Parathyroid adenoma (tissue), 2 donors: ENCODE measurements around the gene CLRN3.

Source experiments
- H2AFZ ChIP-seq: fragments of 300-600 bp; sonication (generic); one replicate; pipeline ENCODE4 v1.7.0; 2017; ENCODE audit warnings: antibody characterized with exemption, mild to moderate bottlenecking
- H3K27ac ChIP-seq: fragments of 300-600 bp; sonication (generic); one replicate; pipeline ENCODE4 v1.7.0; 2017
- H3K27me3 ChIP-seq: fragments of 300-600 bp; sonication (generic); one replicate; pipeline ENCODE4 v1.7.0; 2017; ENCODE audit warnings: low read length; ENCODE audit not compliant: control insufficient read depth, insufficient read depth
- H3K36me3 ChIP-seq: fragments of 300-600 bp; sonication (generic); one replicate; pipeline ENCODE4 v1.7.0; 2017; ENCODE audit warnings: low read length; ENCODE audit not compliant: control insufficient read depth, insufficient read depth
- H3K4me1 ChIP-seq: fragments of 300-600 bp; sonication (generic); one replicate; pipeline ENCODE4 v1.7.0; 2017; ENCODE audit warnings: control low read depth
- H3K4me2 ChIP-seq: fragments of 300-600 bp; sonication (generic); one replicate; pipeline ENCODE4 v1.7.0; 2017; ENCODE audit warnings: low read length
- H3K4me3 ChIP-seq: fragments of 300-600 bp; sonication (generic); one replicate; pipeline ENCODE4 v1.7.0; 2017; ENCODE audit warnings: low read depth, low read length
- H3K79me2 ChIP-seq: fragments of 300-600 bp; sonication (generic); one replicate; pipeline ENCODE4 v1.7.0; 2017; ENCODE audit warnings: control low read depth
- H3K9ac ChIP-seq: fragments of 300-600 bp; sonication (generic); one replicate; pipeline ENCODE4 v1.7.0; 2017; ENCODE audit warnings: mild to moderate bottlenecking
- H3K9me3 ChIP-seq: fragments of 300-600 bp; sonication (generic); one replicate; pipeline ENCODE4 v1.7.0; 2017; ENCODE audit warnings: low read length; ENCODE audit not compliant: control insufficient read depth
- TF ChIP-seq, protein P1 (sequence below): fragments of 300-600 bp; sonication (generic); IDR thresholded peaks from one replicate; pipeline ENCODE4 v1.7.0; 2017; ENCODE audit warnings: antibody characterized with exemption, mild to moderate bottlenecking
- donor health status: primary hyperparathyroidism.

Gene CLRN3

DNA sequence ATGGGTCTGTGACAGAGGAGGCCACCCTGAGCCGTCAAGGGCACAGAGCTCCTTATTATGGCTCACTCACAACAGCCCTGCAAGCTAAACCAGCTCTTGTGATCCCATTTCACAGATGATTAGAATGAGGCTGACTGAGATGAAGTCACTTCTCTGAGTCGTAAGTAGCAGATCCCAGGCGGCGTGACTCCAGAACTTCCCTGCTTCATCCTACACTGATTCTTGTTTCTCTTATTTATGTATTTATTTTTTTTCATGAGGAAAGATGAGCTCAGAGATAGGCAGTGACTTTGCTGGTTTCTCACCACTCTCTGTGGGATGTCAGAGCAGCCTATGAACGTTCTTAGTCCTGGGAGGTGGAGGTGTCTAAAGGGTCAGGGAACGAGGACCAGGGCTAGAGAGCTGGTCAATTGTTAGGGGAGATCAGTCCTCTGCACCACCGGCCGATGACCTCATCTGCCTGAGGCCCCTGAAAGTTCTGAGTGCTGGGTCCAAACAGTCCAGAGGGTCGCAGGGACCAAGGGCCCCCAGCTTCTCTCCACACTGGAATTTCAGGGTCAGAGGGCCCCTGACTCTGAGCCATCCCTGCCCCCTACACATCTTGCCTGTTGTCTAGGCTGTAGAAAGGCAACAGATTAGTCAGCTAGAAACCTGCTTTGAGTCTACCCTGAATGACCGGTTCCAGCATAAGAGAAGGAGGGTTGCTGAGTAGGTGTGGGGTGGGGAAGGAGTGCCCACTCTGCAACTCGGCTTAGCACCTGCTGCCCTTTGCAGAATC lies 17.9 kb downstream of the CLRN3 start:
- TF ChIP-seq, protein P1, sequence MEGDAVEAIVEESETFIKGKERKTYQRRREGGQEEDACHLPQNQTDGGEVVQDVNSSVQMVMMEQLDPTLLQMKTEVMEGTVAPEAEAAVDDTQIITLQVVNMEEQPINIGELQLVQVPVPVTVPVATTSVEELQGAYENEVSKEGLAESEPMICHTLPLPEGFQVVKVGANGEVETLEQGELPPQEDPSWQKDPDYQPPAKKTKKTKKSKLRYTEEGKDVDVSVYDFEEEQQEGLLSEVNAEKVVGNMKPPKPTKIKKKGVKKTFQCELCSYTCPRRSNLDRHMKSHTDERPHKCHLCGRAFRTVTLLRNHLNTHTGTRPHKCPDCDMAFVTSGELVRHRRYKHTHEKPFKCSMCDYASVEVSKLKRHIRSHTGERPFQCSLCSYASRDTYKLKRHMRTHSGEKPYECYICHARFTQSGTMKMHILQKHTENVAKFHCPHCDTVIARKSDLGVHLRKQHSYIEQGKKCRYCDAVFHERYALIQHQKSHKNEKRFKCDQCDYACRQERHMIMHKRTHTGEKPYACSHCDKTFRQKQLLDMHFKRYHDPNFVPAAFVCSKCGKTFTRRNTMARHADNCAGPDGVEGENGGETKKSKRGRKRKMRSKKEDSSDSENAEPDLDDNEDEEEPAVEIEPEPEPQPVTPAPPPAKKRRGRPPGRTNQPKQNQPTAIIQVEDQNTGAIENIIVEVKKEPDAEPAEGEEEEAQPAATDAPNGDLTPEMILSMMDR = no peak
- no peak overlapping the region for H3K27ac ChIP-seq

DNA sequence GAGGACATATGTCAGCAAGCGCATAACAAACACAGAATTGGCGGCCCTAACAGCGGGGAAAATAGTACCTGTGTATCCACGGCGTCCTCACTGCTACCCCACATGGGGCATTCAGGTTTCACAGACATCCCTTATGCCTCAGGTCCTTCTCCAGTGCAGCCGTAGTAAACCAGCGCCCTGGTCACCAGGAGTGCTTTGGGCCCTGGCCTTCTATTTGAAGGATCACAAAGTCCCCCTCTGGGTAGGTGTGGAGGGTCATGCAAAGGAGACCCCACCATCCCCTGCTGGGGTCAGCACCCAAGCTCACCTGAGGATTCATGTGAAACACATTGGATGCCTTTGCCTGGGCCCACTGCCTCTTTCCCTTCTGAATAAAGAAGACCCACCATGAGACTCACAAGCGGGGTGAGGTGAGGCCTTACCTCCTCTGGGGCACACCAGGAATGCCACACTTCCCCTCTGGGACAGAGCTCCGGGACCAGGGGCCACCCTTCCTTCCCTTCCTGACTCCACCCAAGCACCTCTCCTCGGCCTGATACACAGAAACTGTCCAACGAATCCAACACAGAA lies 18.8 kb downstream of the CLRN3 start:
- Histone ChIP-seq H3K36me3 (no peaks in the 10 kb centered on the region), H3K4me1 (no peaks in the 10 kb centered on the region), H3K27ac (no peak overlapping the region), H2AFZ (no peak overlapping the region), H3K79me2 (no peaks in the 10 kb centered on the region), H3K9ac (no peak overlapping the region), H3K4me3 (no peak overlapping the region), H3K9me3 (no peaks in the 10 kb centered on the region), H3K4me2 (no peak overlapping the region), H3K27me3 (no peaks in the 10 kb centered on the region)
- TF ChIP-seq, protein P1 = no peak

More for the DNA sequence above, 17.9 kb downstream of the CLRN3 start:
- H3K4me2 ChIP-seq = no peak overlapping the region
- no peaks in the 10 kb centered on the region for H3K4me1 ChIP-seq
- H3K9me3 ChIP-seq = no peaks in the 10 kb centered on the region
- H3K79me2 ChIP-seq = no peaks in the 10 kb centered on the region
- H3K36me3 ChIP-seq = no peaks in the 10 kb centered on the region
- H3K9ac ChIP-seq = no peak overlapping the region
- H2AFZ ChIP-seq = no peak overlapping the region
- no peak overlapping the region for H3K4me3 ChIP-seq
- H3K27me3 ChIP-seq = no peaks in the 10 kb centered on the region

DNA sequence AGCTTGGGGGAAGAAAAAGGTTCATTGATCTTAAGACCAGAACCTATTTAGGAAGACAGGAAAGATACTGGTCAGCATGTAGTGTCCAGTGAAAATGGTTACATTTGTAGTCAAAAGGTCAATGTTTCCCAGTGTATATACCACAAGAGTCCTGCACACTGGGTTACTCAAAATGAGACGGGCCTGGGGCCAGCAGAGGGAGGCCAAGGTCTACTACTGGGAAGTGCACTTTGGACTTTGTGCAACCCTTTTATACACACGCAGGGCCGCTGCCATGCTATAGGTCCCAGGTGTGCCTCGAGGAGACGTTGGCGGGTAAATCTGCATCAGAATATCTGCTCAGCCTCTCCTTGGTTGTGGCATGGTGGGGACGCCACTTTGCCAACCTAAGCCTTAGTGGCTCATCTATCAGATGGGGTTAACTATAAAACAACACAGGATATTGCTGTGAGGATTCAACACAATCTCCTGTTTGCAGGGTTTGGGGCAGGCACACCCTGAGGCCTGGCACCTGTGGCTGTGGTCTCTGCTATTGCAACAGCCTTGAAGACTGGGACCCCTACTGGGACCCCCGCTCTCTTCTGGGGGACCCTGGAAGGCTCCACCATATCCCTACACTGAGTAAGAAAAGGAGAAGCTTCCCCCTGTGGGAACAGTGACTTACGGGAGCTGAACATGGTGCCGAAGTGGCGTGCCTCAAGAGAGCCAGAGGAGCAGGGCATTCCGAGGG lies 19.7 kb downstream of the CLRN3 start:
- Histone ChIP-seq H3K4me2 (no peak overlapping the region), H3K27ac (no peak overlapping the region), H3K79me2 (no peaks in the 10 kb centered on the region)

DNA sequence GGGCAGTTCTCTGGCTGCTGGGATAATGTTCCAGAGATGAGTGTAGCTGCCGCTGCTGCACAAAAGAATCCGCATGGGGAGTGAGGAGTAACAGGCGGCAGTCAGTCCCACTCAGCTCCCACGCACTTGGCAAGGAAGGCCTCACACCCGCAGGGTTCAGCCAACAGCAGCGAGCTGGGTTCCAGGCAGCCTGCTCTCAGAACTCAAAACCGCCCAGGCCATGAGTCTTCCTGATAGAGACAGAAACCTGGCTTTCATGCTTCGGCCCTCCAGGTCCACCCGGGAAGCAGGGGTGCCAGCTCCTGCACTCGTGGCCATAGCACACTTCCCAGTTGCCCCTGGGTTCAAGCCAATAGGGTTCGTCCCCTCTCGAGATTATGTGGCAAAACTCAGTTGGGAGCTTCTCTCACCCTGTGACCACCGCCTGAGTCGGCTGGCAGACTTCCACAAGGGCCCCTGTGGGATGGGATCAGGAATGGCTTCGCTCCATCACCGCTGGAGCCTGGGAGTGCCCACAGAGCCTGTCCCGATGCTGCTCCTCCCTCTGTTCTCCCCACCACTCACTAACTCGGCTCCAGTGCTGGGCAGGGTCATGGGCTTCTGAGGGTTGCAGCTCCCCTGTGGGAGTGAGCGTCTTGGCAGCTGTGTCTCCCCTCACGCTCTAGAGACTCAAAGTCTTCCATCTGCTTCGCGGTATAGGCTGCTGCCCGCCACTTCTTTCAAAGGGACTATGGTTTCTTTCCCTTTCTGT lies 20.6 kb downstream of the CLRN3 start:
- Histone ChIP-seq H3K4me2 (no peak overlapping the region), H3K4me1 (no peaks in the 10 kb centered on the region), H3K9me3 (no peaks in the 10 kb centered on the region), H3K9ac (no peak overlapping the region), H3K27ac (no peak overlapping the region), H3K4me3 (no peak overlapping the region), H3K27me3 (no peaks in the 10 kb centered on the region), H2AFZ (no peak overlapping the region), H3K79me2 (no peaks in the 10 kb centered on the region), H3K36me3 (no peaks in the 10 kb centered on the region)
- TF ChIP-seq, protein P1 = no peak

More for the DNA sequence above, 19.7 kb downstream of the CLRN3 start:
- no peaks in the 10 kb centered on the region for H3K9me3 ChIP-seq
- no peaks in the 10 kb centered on the region for H3K4me1 ChIP-seq
- TF ChIP-seq, protein P1 = no peak
- H3K27me3 ChIP-seq = no peaks in the 10 kb centered on the region
- H2AFZ ChIP-seq = no peak overlapping the region
- no peak overlapping the region for H3K4me3 ChIP-seq
- no peak overlapping the region for H3K9ac ChIP-seq
- H3K36me3 ChIP-seq = no peaks in the 10 kb centered on the region
